Measurements from ENCODE around the gene TCIRG1. TPM values are rescaled to one million over a fixed set of nuclear protein-coding genes. Genes with fewer than 3 reads are reported as not detected.
"Not testable (repeated sequence)": the region's sequence is repeated elsewhere in the genome, so short reads cannot be mapped to it uniquely, and the experiment has no call there.

TCIRG1 gene
- total RNA-seq, 5 donors from 2014 or later (not counting 1 experiment from before 2014, with no cell fraction given): 184 to 292 (median 246) TPM

DNA sequence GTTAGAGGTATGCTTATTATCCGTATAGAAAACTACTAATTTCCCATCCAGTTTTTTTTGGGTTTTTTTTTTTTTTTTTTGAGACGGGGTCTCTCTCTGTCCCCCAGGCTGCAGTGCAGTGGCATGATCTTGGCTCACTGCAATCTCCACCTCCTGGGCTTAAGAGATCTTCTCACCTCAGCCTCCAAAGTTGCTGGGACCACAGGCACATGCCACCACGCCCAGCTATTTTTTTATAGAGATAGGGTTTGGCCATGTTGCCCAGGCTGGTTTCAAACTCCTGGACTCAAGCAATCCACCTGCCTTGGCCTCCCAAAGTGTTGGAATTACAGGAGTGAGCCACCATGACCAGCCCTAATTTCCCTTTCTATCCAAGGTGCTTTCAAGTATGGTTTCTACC is 54.1 kb downstream of the TCIRG1 start:
- H3K36me3 ChIP-seq (ENCODE audit: control insufficient read depth in 2 of 2, extremely low read depth in 1 of 2, insufficient read depth in 1 of 2, low read length in 1 of 2); ATAC-seq (replicated peaks in 1 of 4); H3K27me3 ChIP-seq (replicated peaks in 1 of 2; ENCODE audit: control insufficient read depth in 2 of 2, extremely low read depth in 1 of 2, insufficient read depth in 2 of 2, low read length in 1 of 2); H3K9me3 ChIP-seq; H3K27me3 Mint-ChIP-seq; H3K36me3 Mint-ChIP-seq; H3K4me3 ChIP-seq (ENCODE audit: control insufficient read depth in 1 of 2, extremely low read depth in 1 of 2, low read length in 1 of 2); DNase-seq; POLR2A ChIA-PET; H3K27ac Mint-ChIP-seq; H3K4me1 ChIP-seq (ENCODE audit: control insufficient read depth in 1 of 2, extremely low read depth in 1 of 2, insufficient read depth in 2 of 2, low read length in 2 of 2); H3K4me3 Mint-ChIP-seq; H3K27ac ChIP-seq (ENCODE audit: low read length); H3K9me3 Mint-ChIP-seq: not testable (repeated sequence)
- peaks cover 6 to 10% (median 8%) of the 10 kb centered on the region in 3 donors for H3K4me1 Mint-ChIP-seq
- CTCF ChIA-PET: interaction anchor here in 1 of 2 donors (0.6 kb wide), 1 partner anchor 90 kb away, joined by 5 read pairs; no protein-coding TSS in a partner anchor
- no CpG with 5 or more reads among the region's 3 CpGs for WGBS (ENCODE audit: insufficient coverage)

DNA sequence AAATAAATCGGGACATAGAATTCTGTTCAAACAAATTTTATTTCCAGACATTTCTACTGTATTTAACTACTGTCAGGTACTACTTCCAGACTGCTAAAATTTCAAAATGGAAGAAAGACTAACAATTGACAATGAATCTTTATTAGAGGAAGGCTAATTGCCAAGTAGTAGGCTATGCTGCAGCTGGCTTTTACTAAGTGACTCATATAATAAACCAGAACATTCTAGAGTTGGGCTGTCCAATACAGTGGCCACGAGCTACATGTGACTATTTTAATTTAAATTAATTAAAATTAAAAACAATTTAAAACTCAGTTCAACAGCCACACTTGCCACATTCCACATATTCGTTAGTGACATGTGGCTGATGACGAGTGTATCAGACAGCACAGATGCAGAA is 54.7 kb downstream of the TCIRG1 start:
- peaks cover 8 to 11% (median 8%) of the 10 kb centered on the region in 3 donors for H3K4me1 Mint-ChIP-seq
- POLR2A ChIA-PET: no interaction called here
- no peak overlapping the region for H3K27ac ChIP-seq (ENCODE audit: low read length)
- ATAC-seq (replicated peaks in 1 of 4): no peak
- no peaks in the 10 kb centered on the region for H3K9me3 ChIP-seq
- H3K27ac Mint-ChIP-seq: no peak overlapping the region
- WGBS (ENCODE audit: insufficient coverage): 100% methylated on average over 2 of the region's 4 CpGs
- no peak for DNase-seq
- H3K27me3 ChIP-seq (replicated peaks in 1 of 2; ENCODE audit: control insufficient read depth in 2 of 2, extremely low read depth in 1 of 2, insufficient read depth in 2 of 2, low read length in 1 of 2): no peaks in the 10 kb centered on the region
- H3K4me1 ChIP-seq (ENCODE audit: control insufficient read depth in 1 of 2, extremely low read depth in 1 of 2, insufficient read depth in 2 of 2, low read length in 2 of 2): peaks cover 0 to 2% of the 10 kb centered on the region in 2 experiments
- no peak overlapping the region for H3K4me3 Mint-ChIP-seq
- H3K27me3 Mint-ChIP-seq: no peaks in the 10 kb centered on the region
- no peaks in the 10 kb centered on the region for H3K36me3 Mint-ChIP-seq
- H3K36me3 ChIP-seq (ENCODE audit: control insufficient read depth in 2 of 2, extremely low read depth in 1 of 2, insufficient read depth in 1 of 2, low read length in 1 of 2): no peaks in the 10 kb centered on the region
- CTCF ChIA-PET: no interaction called here
- H3K4me3 ChIP-seq (ENCODE audit: control insufficient read depth in 1 of 2, extremely low read depth in 1 of 2, low read length in 1 of 2): no peak overlapping the region
- no peaks in the 10 kb centered on the region for H3K9me3 Mint-ChIP-seq

DNA sequence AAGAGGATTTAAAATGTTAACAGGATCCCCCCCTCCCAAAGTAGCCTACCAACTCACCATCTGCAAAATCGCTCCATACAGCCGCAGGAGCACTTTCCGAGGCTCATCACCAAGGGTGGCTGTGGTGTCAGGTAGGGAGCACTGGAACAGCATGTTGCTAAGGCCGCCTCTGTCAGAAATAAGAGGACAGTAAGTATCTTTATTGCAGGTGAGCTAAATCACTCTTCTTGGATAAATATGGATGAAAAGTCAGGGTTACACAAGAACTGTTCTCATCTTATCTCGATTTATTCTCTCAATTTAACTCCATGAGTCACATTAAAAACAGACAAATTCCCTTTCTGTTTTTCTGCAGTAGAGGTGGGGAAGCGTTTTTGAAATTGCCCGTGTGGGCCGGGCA is 58.1 kb downstream of the TCIRG1 start:
- ATAC-seq (replicated peaks in 1 of 4): no peak
- Histone ChIP-seq H3K27ac (ENCODE audit: low read length) (no peak overlapping the region), H3K27me3 (replicated peaks in 1 of 2; ENCODE audit: control insufficient read depth in 2 of 2, extremely low read depth in 1 of 2, insufficient read depth in 2 of 2, low read length in 1 of 2) (no peaks in the 10 kb centered on the region), H3K36me3 (ENCODE audit: control insufficient read depth in 2 of 2, extremely low read depth in 1 of 2, insufficient read depth in 1 of 2, low read length in 1 of 2) (no peaks in the 10 kb centered on the region), H3K9me3 (no peaks in the 10 kb centered on the region), H3K4me3 (ENCODE audit: control insufficient read depth in 1 of 2, extremely low read depth in 1 of 2, low read length in 1 of 2) (no peak overlapping the region), H3K4me1 (ENCODE audit: control insufficient read depth in 1 of 2, extremely low read depth in 1 of 2, insufficient read depth in 2 of 2, low read length in 2 of 2) (peaks cover 4 to 9% of the 10 kb centered on the region in 2 experiments)
- CTCF ChIA-PET: no interaction called here
- no peak for DNase-seq
- POLR2A ChIA-PET: no interaction called here
- H3K27me3 Mint-ChIP-seq: no peaks in the 10 kb centered on the region
- no peaks in the 10 kb centered on the region for H3K9me3 Mint-ChIP-seq
- no peaks in the 10 kb centered on the region for H3K36me3 Mint-ChIP-seq
- H3K4me3 Mint-ChIP-seq: no peak overlapping the region
- H3K27ac Mint-ChIP-seq: no peak overlapping the region
- H3K4me1 Mint-ChIP-seq: peaks cover 16 to 21% (median 17%) of the 10 kb centered on the region in 3 donors
- no CpG with 5 or more reads among the region's 8 CpGs for WGBS (ENCODE audit: insufficient coverage)

DNA sequence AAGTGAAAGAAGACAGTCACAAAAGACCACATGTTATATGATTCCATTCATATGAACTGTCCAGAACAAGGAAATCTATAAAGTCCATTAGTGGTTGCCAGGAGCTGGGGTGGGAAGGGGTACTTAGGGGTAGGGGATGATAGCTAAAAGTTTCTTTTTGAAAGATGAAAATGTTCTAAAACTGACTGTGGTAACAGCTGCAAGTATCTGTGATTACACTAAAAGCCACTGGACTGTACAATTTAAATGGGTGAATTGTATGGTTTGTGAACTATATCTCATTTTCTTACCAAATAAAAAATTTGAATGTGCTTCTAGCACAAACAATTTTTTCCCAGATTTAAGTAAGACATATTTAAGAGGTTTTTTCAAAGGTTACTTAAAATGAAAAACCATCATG is 60.2 kb downstream of the TCIRG1 start:
- Mint-ChIP-seq H3K27me3 (no peaks in the 10 kb centered on the region), H3K4me1 (peaks cover 16 to 22% (median 17%) of the 10 kb centered on the region in 3 donors), H3K27ac (peak overlapping the region; percentile 27 to 78), H3K9me3 (no peaks in the 10 kb centered on the region), H3K36me3 (no peaks in the 10 kb centered on the region), H3K4me3 (peak overlapping the region in 1 of 3 donors; percentile 69)
- DNase-seq (no peak), ATAC-seq (replicated peaks in 1 of 4) (no peak)
- ChIA-PET CTCF (interaction anchor here in 1 of 2 donors (1.1 kb wide), 1 partner anchor 17 kb away, joined by 3 read pairs; no protein-coding TSS in a partner anchor), POLR2A (interaction anchor here in 1 of 2 donors (0.5 kb wide), 1 partner anchor 15 kb away, joined by 4 read pairs; no protein-coding TSS in a partner anchor)
- Histone ChIP-seq H3K4me1 (ENCODE audit: control insufficient read depth in 1 of 2, extremely low read depth in 1 of 2, insufficient read depth in 2 of 2, low read length in 2 of 2) (peaks cover 4 to 9% of the 10 kb centered on the region in 2 experiments), H3K36me3 (ENCODE audit: control insufficient read depth in 2 of 2, extremely low read depth in 1 of 2, insufficient read depth in 1 of 2, low read length in 1 of 2) (no peaks in the 10 kb centered on the region), H3K27ac (ENCODE audit: low read length) (peak overlapping the region; percentile 9), H3K4me3 (ENCODE audit: control insufficient read depth in 1 of 2, extremely low read depth in 1 of 2, low read length in 1 of 2) (no peak overlapping the region), H3K27me3 (replicated peaks in 1 of 2; ENCODE audit: control insufficient read depth in 2 of 2, extremely low read depth in 1 of 2, insufficient read depth in 2 of 2, low read length in 1 of 2) (no peaks in the 10 kb centered on the region), H3K9me3 (no peaks in the 10 kb centered on the region)

DNA sequence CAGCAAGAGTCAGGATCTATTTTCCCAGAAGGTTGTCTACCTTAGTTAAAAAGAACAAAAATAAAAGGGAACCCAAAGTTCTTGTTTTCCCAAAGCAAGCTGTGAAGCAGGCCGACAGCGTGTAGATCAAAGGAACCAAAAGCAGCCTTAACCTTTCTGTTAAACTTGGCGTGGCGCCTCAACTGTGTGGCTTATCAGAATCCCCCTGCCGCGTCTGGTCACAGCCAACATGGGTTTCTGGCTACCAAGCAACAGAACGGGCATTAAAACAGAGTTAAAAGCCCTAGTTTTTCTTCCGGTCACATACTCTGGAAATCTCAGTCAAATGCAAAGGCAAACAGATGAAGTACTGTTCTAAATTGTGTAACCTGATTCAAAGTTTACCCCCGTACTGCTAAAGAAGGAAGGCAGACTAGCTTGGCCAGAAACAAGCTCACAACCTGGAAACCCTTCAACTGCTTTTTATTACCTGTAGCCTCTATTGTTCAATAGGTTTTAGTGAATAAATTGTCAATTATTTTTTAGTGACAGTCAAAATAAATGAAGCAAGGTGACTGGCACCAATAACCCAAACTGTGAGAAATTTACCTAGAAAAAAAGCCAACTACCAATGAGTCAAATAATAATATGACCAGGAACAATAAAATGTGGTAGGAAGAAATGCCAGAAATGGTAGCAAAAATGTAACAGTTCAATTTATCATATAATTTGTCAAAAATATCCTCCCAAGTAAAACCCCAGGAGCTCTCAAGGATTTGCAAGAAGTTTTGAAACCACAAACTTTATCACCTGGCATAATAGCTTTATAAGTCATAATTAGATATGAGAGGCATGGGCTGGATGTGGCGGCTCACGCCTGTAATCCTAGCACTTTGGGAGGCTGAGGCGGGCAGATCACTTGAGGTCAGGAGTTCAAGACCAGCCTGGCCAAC is 60.9 kb downstream of the TCIRG1 start:
- Histone ChIP-seq H3K27me3 (replicated peaks in 1 of 2; ENCODE audit: control insufficient read depth in 2 of 2, extremely low read depth in 1 of 2, insufficient read depth in 2 of 2, low read length in 1 of 2) (no peaks in the 10 kb centered on the region), H3K4me1 (ENCODE audit: control insufficient read depth in 1 of 2, extremely low read depth in 1 of 2, insufficient read depth in 2 of 2, low read length in 2 of 2) (peaks cover 4 to 9% of the 10 kb centered on the region in 2 experiments), H3K4me3 (ENCODE audit: control insufficient read depth in 1 of 2, extremely low read depth in 1 of 2, low read length in 1 of 2) (peak overlapping the region in 1 of 2 donors; percentile 54), H3K9me3 (no peaks in the 10 kb centered on the region), H3K27ac (ENCODE audit: low read length) (peak overlapping the region; percentile 9), H3K36me3 (ENCODE audit: control insufficient read depth in 2 of 2, extremely low read depth in 1 of 2, insufficient read depth in 1 of 2, low read length in 1 of 2) (no peaks in the 10 kb centered on the region)
- DNase-seq (peak in 32 of 35 experiments; percentile 17 to 58 (median 39)), ATAC-seq (replicated peaks in 1 of 4) (peak; percentile 68 to 91 (median 82))
- Mint-ChIP-seq H3K27ac (peak overlapping the region; percentile 27 to 78), H3K36me3 (no peaks in the 10 kb centered on the region), H3K9me3 (no peaks in the 10 kb centered on the region), H3K27me3 (no peaks in the 10 kb centered on the region), H3K4me1 (peaks cover 16 to 22% (median 17%) of the 10 kb centered on the region in 3 donors), H3K4me3 (peak overlapping the region; percentile 51 to 69 (median 67))
- ChIA-PET CTCF (interaction anchor here in 1 of 2 donors (1.1 kb wide), 1 partner anchor 17 kb away, joined by 3 read pairs; no protein-coding TSS in a partner anchor), POLR2A (interaction anchor here (0.5 to 0.6 kb wide), 2 partner anchors 15 to 33 kb away, joined by 3 to 4 read pairs; no protein-coding TSS in a partner anchor)
- WGBS (ENCODE audit: insufficient coverage): 37% methylated on average over 8 of the region's 12 CpGs

All from T-cell (primary cell).